Stimulated activated CD8-positive, alpha-beta memory T cell treated with anti-CD3 and anti-CD28 coated beads, Interleukin-7, amount 100 ng/mL, for 4 hours (primary cell): ENCODE measurements around the gene VGLL2.

Source experiments
- DNase-seq, 2 donors: peaks; one replicate each; pipeline ENCODE4 v3.0.0-alpha.2; 2020; ENCODE audit warnings: low read depth in 2 of 2

Gene VGLL2

GRCh38 chr6:117268924-117269323 lies 3.6 kb downstream of the VGLL2 start:
- DNase-seq, result no peak

- no peak for DNase-seq
Observed at GRCh38 chr6:117269638-117270054, 4.3 kb downstream of the VGLL2 start.

- no peak for DNase-seq
Observed at GRCh38 chr6:117270055-117270842, 4.9 kb downstream of the VGLL2 start.

- no peak for DNase-seq
Observed at GRCh38 chr6:117270843-117271507, 5.6 kb downstream of the VGLL2 start.

GRCh38 chr6:117272032-117272866 lies 6.9 kb downstream of the VGLL2 start:
- no peak for DNase-seq

GRCh38 chr6:117272891-117273290 lies 7.5 kb downstream of the VGLL2 start:
- no peak for DNase-seq

GRCh38 chr6:117275205-117275604 lies 9.8 kb downstream of the VGLL2 start:
- no peak for DNase-seq

- DNase-seq, result no peak
Observed at GRCh38 chr6:117275711-117276110, 10.4 kb downstream of the VGLL2 start.

- DNase-seq, result no peak
Observed at GRCh38 chr6:117276778-117277316, 11.5 kb downstream of the VGLL2 start.

- no peak for DNase-seq
Observed at GRCh38 chr6:117280922-117281321, 15.6 kb downstream of the VGLL2 start.

GRCh38 chr6:117288083-117288715 lies 22.8 kb downstream of the VGLL2 start:
- no peak for DNase-seq

GRCh38 chr6:117290173-117290846 lies 25.0 kb downstream of the VGLL2 start:
- DNase-seq, result no peak

- DNase-seq, result no peak
Observed at GRCh38 chr6:117298941-117299340, 33.6 kb downstream of the VGLL2 start.

- DNase-seq, result no peak
Observed at GRCh38 chr6:117303323-117303722, 38.0 kb downstream of the VGLL2 start.

- DNase-seq, result no peak
Observed at GRCh38 chr6:117304446-117304845, 39.1 kb downstream of the VGLL2 start.

GRCh38 chr6:117306227-117306790 lies 41.0 kb downstream of the VGLL2 start:
- no peak for DNase-seq

- DNase-seq, result no peak
Observed at GRCh38 chr6:117307655-117308054, 42.3 kb downstream of the VGLL2 start.

- no peak for DNase-seq
Observed at GRCh38 chr6:117309069-117309468, 43.7 kb downstream of the VGLL2 start.

GRCh38 chr6:117309611-117310010 lies 44.3 kb downstream of the VGLL2 start:
- no peak for DNase-seq

- DNase-seq, result no peak
Observed at GRCh38 chr6:117311310-117311709, 46.0 kb downstream of the VGLL2 start.

- DNase-seq, result no peak
Observed at GRCh38 chr6:117311726-117312125, 46.4 kb downstream of the VGLL2 start.
